HEK293 (cell line): ENCODE measurements around the gene TEKTIP1.

Experiments used
- CTCF ChIA-PET: fragments of 350-600 bp; formaldehyde crosslinking; extraction: SDS; loops from one replicate; lab custom pipeline; 2021; ENCODE audit warnings: antibody characterized with exemption; lab: Yijun Ruan, JAX
- POLR2A ChIA-PET: fragments of 300-600 bp; formaldehyde crosslinking; extraction: SDS; loops from one replicate; lab custom pipeline; 2020; ENCODE audit warnings: antibody characterized with exemption, inconsistent platforms; lab: Yijun Ruan, JAX
- H3K27ac ChIP-seq: fragments of 200-500 bp; sonication (Bioruptor generic); 2 replicates; pipeline ENCODE4 v1.5.1; 2014; ENCODE audit warnings: low read depth, low read length, control low read depth, inconsistent platforms; ENCODE audit errors: extremely low read depth
- H3K36me3 ChIP-seq, 2 experiments: fragments of 200-500 bp in 1 of 2; sonication (Bioruptor generic) in 1 of 2; 1 replicate in 1 of 2; 2 replicates in 1 of 2; pipeline ENCODE4 v1.5.1; 2014 to 2017; ENCODE audit warnings: inconsistent platforms in 2 of 2, low read length in 2 of 2; ENCODE audit not compliant: control insufficient read depth in 2 of 2, insufficient read depth in 1 of 2
- H3K4me1 ChIP-seq: fragments of 200-500 bp; sonication (Bioruptor generic); 2 replicates; pipeline ENCODE4 v1.5.1; 2014; ENCODE audit warnings: mild to moderate bottlenecking, low read length, inconsistent platforms; ENCODE audit not compliant: control insufficient read depth, insufficient read depth
- H3K4me3 ChIP-seq: 2 replicates; pipeline ENCODE4 v1.5.1; 2011; ENCODE audit warnings: low read depth, mild to moderate bottlenecking, control low read depth, low read length, moderate library complexity
- H3K9me3 ChIP-seq: fragments of 200-500 bp; sonication (Bioruptor generic); 2 replicates; pipeline ENCODE4 v1.5.1; 2014; ENCODE audit warnings: low read depth, low read length, inconsistent platforms; ENCODE audit not compliant: control insufficient read depth, insufficient read depth
- GFI1B ChIP-seq: fragments of 450-650 bp; formaldehyde crosslinking; IDR thresholded peaks from 2 replicates; pipeline ENCODE4 v1.5.1; 2016; ENCODE audit warnings: missing biosample characterization, missing genetic modification characterization
- KLF8 ChIP-seq: fragments of 450-650 bp; formaldehyde crosslinking; IDR thresholded peaks from 2 replicates; pipeline ENCODE4 v1.5.1; 2016; ENCODE audit warnings: missing biosample characterization, missing genetic modification characterization
- SCRT1 ChIP-seq: fragments of 450-650 bp; formaldehyde crosslinking; IDR thresholded peaks from 2 replicates; pipeline ENCODE4 v1.5.1; 2016; ENCODE audit warnings: missing biosample characterization, missing genetic modification characterization, borderline replicate concordance
- SCRT2 ChIP-seq: fragments of 450-650 bp; formaldehyde crosslinking; IDR thresholded peaks from 2 replicates; pipeline ENCODE4 v1.5.1; 2016; ENCODE audit warnings: missing biosample characterization, missing genetic modification characterization
- WT1 ChIP-seq: fragments of 450-650 bp; formaldehyde crosslinking; IDR thresholded peaks from 2 replicates; pipeline ENCODE4 v1.5.1; 2016; ENCODE audit warnings: missing biosample characterization, missing genetic modification characterization
- YY2 ChIP-seq: fragments of 450-650 bp; formaldehyde crosslinking; IDR thresholded peaks from 2 replicates; pipeline ENCODE4 v1.5.1; 2016; ENCODE audit warnings: missing biosample characterization, missing genetic modification characterization
- ZBTB7A ChIP-seq: fragments of 450-650 bp; formaldehyde crosslinking; IDR thresholded peaks from 2 replicates; pipeline ENCODE4 v1.5.1; 2016; ENCODE audit warnings: low read depth, missing biosample characterization, missing genetic modification characterization
- ZFP37 ChIP-seq: fragments of 450-650 bp; formaldehyde crosslinking; IDR thresholded peaks from 2 replicates; pipeline ENCODE4 v1.5.1; 2016; ENCODE audit warnings: missing biosample characterization, missing genetic modification characterization
- ZNF114 ChIP-seq: fragments of 450-650 bp; formaldehyde crosslinking; IDR thresholded peaks from 2 replicates; pipeline ENCODE4 v1.5.0; 2017; ENCODE audit warnings: missing biosample characterization, missing genetic modification characterization
- ZNF133 ChIP-seq: fragments of 450-650 bp; formaldehyde crosslinking; IDR thresholded peaks from 2 replicates; pipeline ENCODE4 v1.5.1; 2016; ENCODE audit warnings: missing biosample characterization, missing genetic modification characterization
- ZNF157 ChIP-seq: fragments of 450-650 bp; formaldehyde crosslinking; IDR thresholded peaks from 2 replicates; pipeline ENCODE4 v1.5.1; 2016; ENCODE audit warnings: missing biosample characterization, missing genetic modification characterization
- ZNF169 ChIP-seq: fragments of 450-650 bp; formaldehyde crosslinking; IDR thresholded peaks from 2 replicates; pipeline ENCODE4 v1.5.1; 2016; ENCODE audit warnings: missing biosample characterization, missing genetic modification characterization
- ZNF311 ChIP-seq: fragments of 450-650 bp; formaldehyde crosslinking; IDR thresholded peaks from 2 replicates; pipeline ENCODE4 v1.5.1; 2017; ENCODE audit warnings: missing biosample characterization, missing genetic modification characterization, borderline replicate concordance
- ZNF37A ChIP-seq: fragments of 450-650 bp; IDR thresholded peaks from 2 replicates; pipeline ENCODE4 v1.5.1; 2018; ENCODE audit warnings: missing biosample characterization, missing genetic modification characterization
- ZNF549 ChIP-seq: fragments of 450-650 bp; IDR thresholded peaks from 2 replicates; pipeline ENCODE4 v1.5.1; 2018; ENCODE audit warnings: missing biosample characterization, missing genetic modification characterization, mild to moderate bottlenecking, inconsistent platforms, moderate library complexity
- ZNF610 ChIP-seq: fragments of 450-650 bp; formaldehyde crosslinking; IDR thresholded peaks from 2 replicates; pipeline ENCODE4 v1.5.1; 2016; ENCODE audit warnings: missing biosample characterization, missing genetic modification characterization, borderline replicate concordance
- ZNF777 ChIP-seq: fragments of 450-650 bp; formaldehyde crosslinking; IDR thresholded peaks from 2 replicates; pipeline ENCODE4 v1.5.1; 2017; ENCODE audit warnings: missing biosample characterization, missing genetic modification characterization, borderline replicate concordance
- TF ChIP-seq, protein P1 (sequence below): fragments of 450-650 bp; formaldehyde crosslinking; IDR thresholded peaks from 2 replicates; pipeline ENCODE4 v1.5.1; 2016; ENCODE audit warnings: missing biosample characterization, missing genetic modification characterization
- TF ChIP-seq, protein P2 (sequence below): fragments of 450-650 bp; formaldehyde crosslinking; IDR thresholded peaks from 2 replicates; pipeline ENCODE4 v1.5.1; 2016; ENCODE audit warnings: missing biosample characterization, missing genetic modification characterization

Gene TEKTIP1

DNA sequence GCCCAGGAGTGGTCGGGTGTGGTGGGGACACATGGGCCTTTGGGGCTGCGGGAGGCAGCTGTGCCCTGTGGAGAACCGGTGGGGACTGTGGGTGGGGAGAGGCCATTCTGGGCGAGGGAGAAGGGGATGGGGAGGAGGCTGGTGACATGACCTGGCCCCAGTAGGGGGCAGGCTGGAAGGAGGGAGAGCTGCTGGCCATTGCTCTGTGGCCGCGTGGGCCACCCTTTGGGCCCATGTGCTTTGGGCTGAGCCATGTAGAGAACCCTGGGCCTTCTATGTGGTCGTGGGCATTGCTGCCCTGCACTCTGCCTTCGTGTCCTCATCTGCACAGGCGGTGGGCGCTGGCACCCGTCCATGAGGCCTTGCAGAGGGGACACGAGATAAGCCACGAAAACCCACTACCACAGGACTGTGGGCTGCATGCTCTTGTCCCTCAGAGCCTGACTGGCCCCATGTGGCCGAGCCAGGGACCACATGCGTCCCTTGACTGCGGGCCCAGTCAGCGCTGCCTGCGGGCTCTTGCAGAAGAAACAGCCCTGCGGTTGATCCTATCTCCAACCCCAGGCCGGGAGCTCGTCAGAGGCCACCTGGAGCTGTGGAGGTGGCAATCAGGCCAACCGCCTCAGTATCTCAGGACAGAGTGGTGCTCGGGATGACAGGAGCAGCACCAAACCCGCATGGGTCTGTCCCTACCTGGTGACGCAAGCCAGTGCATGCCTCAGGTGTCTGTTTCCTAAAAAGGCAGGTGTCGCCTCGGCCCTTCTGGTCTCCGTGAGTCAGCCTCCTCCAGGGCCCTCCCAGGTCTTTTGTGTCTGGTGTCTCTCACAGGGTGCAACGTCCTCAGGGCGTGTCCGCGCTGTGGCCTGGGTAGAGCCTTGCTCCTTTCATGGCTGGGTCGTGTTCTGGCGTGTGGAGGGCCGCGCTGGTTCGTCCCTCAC is 18.5 kb upstream of the TEKTIP1 start:
- Histone ChIP-seq H3K27ac (no peak overlapping the region), H3K9me3 (no peaks in the 10 kb centered on the region), H3K4me1 (peaks cover 4% of the 10 kb centered on the region; the same call in 1 of the 2 replicates)
- POLR2A ChIA-PET: no interaction called here
- TF ChIP-seq WT1 (no peak), SCRT1 (tag by site-specific recombination) (peak; percentile 85), SCRT2 (peak; percentile 96)
- TF ChIP-seq, all 188 proteins: peak for 2
- Histone ChIP-seq H3K36me3 (peaks cover 5 to 80% of the 10 kb centered on the region in 2 experiments; a peak in 1 of 3 replicates), H3K4me3 (no peak overlapping the region)
- CTCF ChIA-PET: interaction anchor here (0.6 kb wide), 1 partner anchor 24 kb away, joined by 3 read pairs; no protein-coding TSS in a partner anchor

DNA sequence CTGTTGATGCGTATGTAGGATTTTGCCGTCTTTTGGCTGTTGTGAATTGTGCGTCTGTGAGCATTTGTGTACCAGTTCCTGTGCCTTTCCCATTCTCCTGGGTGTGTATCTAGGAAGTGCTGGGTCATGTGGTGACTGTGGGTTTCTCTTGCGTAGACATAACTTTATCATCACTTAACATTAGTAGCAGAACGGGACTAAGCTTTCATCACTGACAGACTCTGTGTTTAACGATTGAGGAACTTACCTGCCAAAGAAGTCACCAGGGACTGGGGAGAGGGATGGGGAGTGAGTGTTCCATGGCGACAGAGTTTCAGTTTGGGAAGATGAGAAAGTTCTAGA is 17.9 kb upstream of the TEKTIP1 start:
- peaks cover 4% of the 10 kb centered on the region; the same call in 1 of the 2 replicates for H3K4me1 ChIP-seq
- POLR2A ChIA-PET: no interaction called here
- no peak overlapping the region for H3K4me3 ChIP-seq
- no peaks in the 10 kb centered on the region for H3K9me3 ChIP-seq
- CTCF ChIA-PET: interaction anchor here (0.6 to 1.2 kb wide), 4 partner anchors 23 to 234 kb away, joined by 3 to 4 read pairs (median 3); no protein-coding TSS in a partner anchor
- H3K36me3 ChIP-seq: peaks cover 5 to 82% of the 10 kb centered on the region in 2 experiments; a peak in 1 of 3 replicates
- no peak overlapping the region for H3K27ac ChIP-seq
- peak; percentile 3; the same call in 1 of the 2 replicates for TF ChIP-seq SCRT2
- no peak for TF ChIP-seq ZNF777 (tag by site-specific recombination)

DNA sequence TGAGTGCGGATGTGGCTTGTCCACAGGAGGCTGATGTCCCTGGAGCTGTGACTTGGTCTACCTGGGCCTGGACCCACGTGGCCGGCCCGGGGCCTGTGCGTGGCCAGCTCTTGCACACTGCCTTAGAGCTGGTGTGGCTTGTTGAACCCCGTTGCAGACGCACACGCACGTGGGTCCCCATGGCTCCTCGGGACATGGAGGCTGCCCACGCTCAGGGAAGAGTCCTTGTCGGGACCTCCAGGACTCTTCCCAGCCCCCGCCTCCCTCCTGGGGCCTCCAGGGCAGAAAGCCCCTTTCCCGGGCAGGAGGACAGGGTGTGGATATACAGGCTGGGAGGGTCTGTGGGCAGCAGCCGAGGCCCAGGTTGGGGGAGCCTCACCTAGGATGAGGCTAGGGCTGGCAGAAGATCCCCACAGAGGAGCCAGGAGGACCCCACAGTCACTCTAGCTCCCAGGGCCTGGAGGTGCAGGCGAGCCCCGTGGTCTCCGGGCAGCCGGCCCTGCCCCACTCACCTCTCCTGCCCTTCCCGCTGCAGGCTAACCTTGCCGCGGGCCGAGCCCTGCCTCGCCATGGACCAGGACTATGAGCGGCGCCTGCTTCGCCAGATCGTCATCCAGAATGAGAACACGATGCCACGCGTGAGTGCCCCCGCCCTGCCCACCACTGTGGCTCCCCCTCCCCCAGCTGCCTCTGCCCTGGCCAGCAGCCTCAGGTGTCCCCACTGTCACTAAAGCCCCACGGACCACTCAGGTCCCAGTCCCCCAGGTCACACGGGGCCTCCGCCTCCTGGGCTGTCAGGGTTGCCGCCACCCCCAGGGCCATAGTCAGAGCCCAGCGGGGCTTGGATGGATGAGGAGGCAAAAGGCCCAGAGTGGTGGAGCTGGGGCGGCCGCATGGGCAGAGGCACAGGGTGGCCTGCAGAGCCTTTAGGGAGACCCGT is 16.3 kb upstream of the TEKTIP1 start:
- H3K4me3 ChIP-seq: no peak overlapping the region
- 0 out of 2 replicates have a peak overlapping the region, but pooled peaks have one; percentile 9 for H3K27ac ChIP-seq
- peaks cover 4 to 90% of the 10 kb centered on the region in 2 experiments; a peak in 1 of 3 replicates for H3K36me3 ChIP-seq
- ChIA-PET POLR2A (no interaction called here), CTCF (interaction anchor here (1.2 kb wide), 1 partner anchor 232 kb away, joined by 4 read pairs; no protein-coding TSS in a partner anchor)
- TF ChIP-seq, protein P1, sequence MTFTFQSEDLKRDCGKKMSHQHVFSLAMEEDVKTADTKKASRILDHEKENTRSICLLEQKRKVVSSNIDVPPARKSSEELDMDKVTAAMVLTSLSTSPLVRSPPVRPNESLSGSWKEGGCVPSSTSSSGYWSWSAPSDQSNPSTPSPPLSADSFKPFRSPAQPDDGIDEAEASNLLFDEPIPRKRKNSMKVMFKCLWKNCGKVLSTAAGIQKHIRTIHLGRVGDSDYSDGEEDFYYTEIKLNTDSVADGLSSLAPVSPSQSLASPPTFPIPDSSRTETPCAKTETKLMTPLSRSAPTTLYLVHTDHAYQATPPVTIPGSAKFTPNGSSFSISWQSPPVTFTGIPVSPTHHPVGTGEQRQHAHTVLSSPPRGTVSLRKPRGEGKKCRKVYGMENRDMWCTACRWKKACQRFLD (tag by site-specific recombination): no peak
- TF ChIP-seq ZNF311 (tag by site-specific recombination) (no peak), ZNF37A (tag by site-specific recombination) (no peak), ZNF610 (tag by site-specific recombination) (no peak), ZNF169 (no peak), ZNF114 (tag by site-specific recombination) (no peak), ZNF157 (no peak), ZNF549 (tag by site-specific recombination) (no peak), KLF8 (tag by site-specific recombination) (no peak), YY2 (no peak), ZBTB7A (tag by site-specific recombination) (no peak), ZFP37 (no peak), ZNF133 (tag by site-specific recombination) (no peak), GFI1B (tag by site-specific recombination) (no peak)
- TF ChIP-seq, protein P2, sequence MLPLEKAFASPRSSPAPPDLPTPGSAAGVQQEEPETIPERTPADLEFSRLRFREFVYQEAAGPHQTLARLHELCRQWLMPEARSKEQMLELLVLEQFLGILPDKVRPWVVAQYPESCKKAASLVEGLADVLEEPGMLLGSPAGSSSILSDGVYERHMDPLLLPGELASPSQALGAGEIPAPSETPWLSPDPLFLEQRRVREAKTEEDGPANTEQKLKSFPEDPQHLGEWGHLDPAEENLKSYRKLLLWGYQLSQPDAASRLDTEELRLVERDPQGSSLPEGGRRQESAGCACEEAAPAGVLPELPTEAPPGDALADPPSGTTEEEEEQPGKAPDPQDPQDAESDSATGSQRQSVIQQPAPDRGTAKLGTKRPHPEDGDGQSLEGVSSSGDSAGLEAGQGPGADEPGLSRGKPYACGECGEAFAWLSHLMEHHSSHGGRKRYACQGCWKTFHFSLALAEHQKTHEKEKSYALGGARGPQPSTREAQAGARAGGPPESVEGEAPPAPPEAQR (tag by site-specific recombination): no peak
- H3K9me3 ChIP-seq: no peaks in the 10 kb centered on the region
- no peaks in the 10 kb centered on the region for H3K4me1 ChIP-seq
